ENCODE data around the gene UBASH3A.

Gene UBASH3A

GRCh38 chr21:42374864-42375499 lies 28.7 kb upstream of the UBASH3A start:
- TF ChIP-seq, protein P1, sequence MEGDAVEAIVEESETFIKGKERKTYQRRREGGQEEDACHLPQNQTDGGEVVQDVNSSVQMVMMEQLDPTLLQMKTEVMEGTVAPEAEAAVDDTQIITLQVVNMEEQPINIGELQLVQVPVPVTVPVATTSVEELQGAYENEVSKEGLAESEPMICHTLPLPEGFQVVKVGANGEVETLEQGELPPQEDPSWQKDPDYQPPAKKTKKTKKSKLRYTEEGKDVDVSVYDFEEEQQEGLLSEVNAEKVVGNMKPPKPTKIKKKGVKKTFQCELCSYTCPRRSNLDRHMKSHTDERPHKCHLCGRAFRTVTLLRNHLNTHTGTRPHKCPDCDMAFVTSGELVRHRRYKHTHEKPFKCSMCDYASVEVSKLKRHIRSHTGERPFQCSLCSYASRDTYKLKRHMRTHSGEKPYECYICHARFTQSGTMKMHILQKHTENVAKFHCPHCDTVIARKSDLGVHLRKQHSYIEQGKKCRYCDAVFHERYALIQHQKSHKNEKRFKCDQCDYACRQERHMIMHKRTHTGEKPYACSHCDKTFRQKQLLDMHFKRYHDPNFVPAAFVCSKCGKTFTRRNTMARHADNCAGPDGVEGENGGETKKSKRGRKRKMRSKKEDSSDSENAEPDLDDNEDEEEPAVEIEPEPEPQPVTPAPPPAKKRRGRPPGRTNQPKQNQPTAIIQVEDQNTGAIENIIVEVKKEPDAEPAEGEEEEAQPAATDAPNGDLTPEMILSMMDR (IDR thresholded peaks at IDR 0.05; ENCODE audit: borderline replicate concordance, insufficient read depth, low read depth, low read length), result no peak
- no peak overlapping the region for H3K4me3 ChIP-seq (ENCODE audit: low read depth, low read length)

- H3K4me3 ChIP-seq (ENCODE audit: low read depth, low read length), result no peak overlapping the region
- TF ChIP-seq, protein P1 (IDR thresholded peaks at IDR 0.05; ENCODE audit: borderline replicate concordance, insufficient read depth, low read depth, low read length), result no peak
These were observed 28.2 kb upstream of the UBASH3A start for GRCh38 chr21:42375506-42375905.

DNA sequence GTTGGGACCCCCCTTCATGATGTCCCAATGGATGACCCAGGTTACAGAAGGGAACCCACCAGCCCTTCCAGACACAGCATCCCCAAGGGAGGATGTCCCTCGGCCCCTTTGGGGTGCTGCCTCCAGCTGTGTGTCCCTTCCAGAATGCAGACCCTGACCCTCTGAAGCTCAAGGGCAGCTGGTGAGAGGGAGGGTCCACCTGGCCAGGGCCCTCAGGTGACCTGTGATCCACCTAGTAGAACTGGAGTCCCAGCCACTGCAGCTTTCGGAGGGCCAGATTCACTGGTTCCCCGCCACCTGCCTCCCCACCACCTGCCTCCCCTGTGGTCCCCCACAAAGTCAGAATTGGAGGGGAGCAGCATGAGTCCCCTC lies 27.8 kb upstream of the UBASH3A start:
- TF ChIP-seq, protein P1 (IDR thresholded peaks at IDR 0.05; ENCODE audit: borderline replicate concordance, insufficient read depth, low read depth, low read length), result no peak

GRCh38 chr21:42376338-42376982 lies 27.2 kb upstream of the UBASH3A start:
- no peak overlapping the region for H3K4me3 ChIP-seq (ENCODE audit: low read depth, low read length)
- TF ChIP-seq, protein P1 (IDR thresholded peaks at IDR 0.05; ENCODE audit: borderline replicate concordance, insufficient read depth, low read depth, low read length), result no peak

More for the DNA sequence above, 27.8 kb upstream of the UBASH3A start:
- H3K4me3 ChIP-seq (ENCODE audit: low read depth, low read length), result no peak overlapping the region

GRCh38 chr21:42377211-42377950 lies 26.3 kb upstream of the UBASH3A start:
- TF ChIP-seq, protein P1 (IDR thresholded peaks at IDR 0.05; ENCODE audit: borderline replicate concordance, insufficient read depth, low read depth, low read length), result no peak

DNA sequence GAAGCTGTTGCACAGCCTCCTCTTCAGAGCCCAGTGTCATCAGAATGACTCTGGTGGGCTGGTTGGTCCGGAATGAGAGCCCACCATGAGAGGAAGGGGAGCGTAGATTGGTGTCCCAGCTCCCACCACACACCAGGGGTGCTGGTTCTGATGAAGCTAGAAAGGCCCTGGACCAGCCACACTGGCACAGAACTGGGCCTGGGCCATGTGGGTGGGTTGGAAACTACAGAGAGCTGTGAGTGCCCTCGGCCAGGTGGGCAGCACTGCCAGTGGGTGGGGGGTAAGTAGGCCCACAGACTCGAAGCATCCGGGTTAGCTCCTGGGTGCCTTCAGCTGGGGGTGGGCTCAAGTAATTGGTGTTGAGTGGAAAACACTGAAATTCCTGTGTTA lies 25.8 kb upstream of the UBASH3A start:
- H3K4me3 ChIP-seq (ENCODE audit: low read depth, low read length), result no peak overlapping the region
- TF ChIP-seq, protein P1 (IDR thresholded peaks at IDR 0.05; ENCODE audit: borderline replicate concordance, insufficient read depth, low read depth, low read length), result no peak

More at GRCh38 chr21:42377211-42377950, 26.3 kb upstream of the UBASH3A start:
- no peak overlapping the region for H3K4me3 ChIP-seq (ENCODE audit: low read depth, low read length)
